RWPE1 (cell line): ENCODE measurements around the gene ASCL3.

Experiments
- CTCF ChIA-PET: fragments of 350-600 bp; sonication (Branson Sonifier 250); formaldehyde crosslinking; extraction: SDS; loops from one replicate; lab custom pipeline; 2021; lab: Yijun Ruan, JAX
- POLR2A ChIA-PET: fragments of 400-600 bp; formaldehyde crosslinking; extraction: SDS; loops from one replicate; lab custom pipeline; 2020; ENCODE audit warnings: antibody characterized with exemption; ENCODE audit not compliant: low non-redundant PET; lab: Yijun Ruan, JAX
- DNase-seq: peaks from one replicate; pipeline ENCODE4 v3.0.0; 2012; ENCODE audit warnings: low spot score
- H3K27ac ChIP-seq: fragments of 450-650 bp; 2 replicates; pipeline ENCODE4 v1.5.1; 2017
- CTCF ChIP-seq: fragments of 450-650 bp; conservative IDR thresholded peaks from 2 replicates; pipeline ENCODE4 v1.5.1; 2017; ENCODE audit warnings: low read depth, mild to moderate bottlenecking

ASCL3 gene

GRCh38 chr11:8913961-8914660 lies 28.7 kb downstream of the ASCL3 start:
- ChIA-PET POLR2A (no interaction called here), CTCF (interaction anchor here (0.6 to 1.9 kb wide), 13 partner anchors 9 to 684 kb away, joined by 3 to 10 read pairs (median 3); no protein-coding TSS in a partner anchor)
- H3K27ac ChIP-seq, result no peak overlapping the region
- DNase-seq, result peak; percentile 42
- TF ChIP-seq CTCF, result peak; percentile 86

- POLR2A ChIA-PET, result interaction anchor here (0.6 kb wide), 1 partner anchor 53 kb away, joined by 3 read pairs; no protein-coding TSS in a partner anchor
- no peak for TF ChIP-seq CTCF
- H3K27ac ChIP-seq, result peak within 1 kb of the TSS; percentile 88
- peak; percentile 90 for DNase-seq
- CTCF ChIA-PET, result interaction anchor here (0.7 to 1.0 kb wide), 5 partner anchors 48 to 628 kb away, joined by 3 to 4 read pairs (median 3); no protein-coding TSS in a partner anchor
Observed at GRCh38 chr11:8911029-8911823, 31.6 kb downstream of the ASCL3 start, which contains the start of gene AKIP1. TSS of gene AKIP1 (plus strand) at chr11:8911189. CDS start at chr11:8911450, 261 bp downstream.

GRCh38 chr11:8910649-8911026 lies 32.2 kb downstream of the ASCL3 start:
- H3K27ac ChIP-seq, result peak overlapping the region; percentile 88
- no peak for TF ChIP-seq CTCF
- ChIA-PET POLR2A (no interaction called here), CTCF (no interaction called here)
- DNase-seq, result no peak

GRCh38 chr11:8908099-8908498 lies 34.7 kb downstream of the ASCL3 start:
- DNase-seq, result no peak
- POLR2A ChIA-PET, result no interaction called here
- CTCF ChIA-PET, result no interaction called here
- no peak overlapping the region for H3K27ac ChIP-seq
- no peak for TF ChIP-seq CTCF

GRCh38 chr11:8907116-8907515 lies 35.7 kb downstream of the ASCL3 start:
- no peak for DNase-seq
- H3K27ac ChIP-seq, result no peak overlapping the region
- ChIA-PET POLR2A (no interaction called here), CTCF (no interaction called here)
- no peak for TF ChIP-seq CTCF

GRCh38 chr11:8905528-8906165 lies 37.2 kb downstream of the ASCL3 start:
- ChIA-PET CTCF (interaction anchor here (0.7 kb wide), 1 partner anchor 185 kb away, joined by 6 read pairs; no protein-coding TSS in a partner anchor), POLR2A (no interaction called here)
- H3K27ac ChIP-seq, result peak overlapping the region; percentile 89
- no peak for TF ChIP-seq CTCF
- peak; percentile 60 for DNase-seq
